HG03196 (cell line): ENCODE results near the gene ANKRD13B.

Source experiments
- ATAC-seq: cut with Tn5 transposase; IDR thresholded peaks from one replicate; pipeline ENCODE4 v1.9.1; 2021; ENCODE audit not compliant: unreplicated experiment

Gene ANKRD13B

DNA sequence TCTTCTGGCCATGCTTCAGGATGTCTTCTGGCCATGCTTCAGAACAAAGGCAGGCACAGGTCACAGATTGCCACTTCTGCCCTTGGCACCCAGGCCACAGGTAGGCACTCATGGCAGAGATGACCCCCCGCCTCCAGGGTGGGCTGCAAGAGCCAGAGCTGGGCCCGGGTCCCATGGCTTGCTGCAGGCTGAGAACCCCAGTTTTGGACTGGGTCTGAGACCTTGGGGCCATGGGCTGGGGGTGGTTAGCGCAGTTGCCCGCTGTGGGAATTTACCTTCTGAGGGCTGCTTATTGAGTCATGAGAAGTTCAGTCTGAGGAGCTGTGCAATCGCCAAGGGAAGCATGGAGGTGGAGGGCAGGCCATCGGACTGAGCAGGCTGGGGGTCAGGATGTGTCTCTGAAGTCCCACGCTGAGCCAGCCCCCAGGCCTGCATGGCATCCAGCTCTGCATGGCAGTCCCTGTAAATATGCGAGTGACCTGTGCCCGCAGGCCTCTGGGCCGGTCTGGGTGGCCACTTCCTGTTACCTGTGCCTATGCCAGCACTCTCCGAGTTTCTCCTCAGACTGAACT lies 1.7 kb downstream of the ANKRD13B start:
- ATAC-seq: no peak

DNA sequence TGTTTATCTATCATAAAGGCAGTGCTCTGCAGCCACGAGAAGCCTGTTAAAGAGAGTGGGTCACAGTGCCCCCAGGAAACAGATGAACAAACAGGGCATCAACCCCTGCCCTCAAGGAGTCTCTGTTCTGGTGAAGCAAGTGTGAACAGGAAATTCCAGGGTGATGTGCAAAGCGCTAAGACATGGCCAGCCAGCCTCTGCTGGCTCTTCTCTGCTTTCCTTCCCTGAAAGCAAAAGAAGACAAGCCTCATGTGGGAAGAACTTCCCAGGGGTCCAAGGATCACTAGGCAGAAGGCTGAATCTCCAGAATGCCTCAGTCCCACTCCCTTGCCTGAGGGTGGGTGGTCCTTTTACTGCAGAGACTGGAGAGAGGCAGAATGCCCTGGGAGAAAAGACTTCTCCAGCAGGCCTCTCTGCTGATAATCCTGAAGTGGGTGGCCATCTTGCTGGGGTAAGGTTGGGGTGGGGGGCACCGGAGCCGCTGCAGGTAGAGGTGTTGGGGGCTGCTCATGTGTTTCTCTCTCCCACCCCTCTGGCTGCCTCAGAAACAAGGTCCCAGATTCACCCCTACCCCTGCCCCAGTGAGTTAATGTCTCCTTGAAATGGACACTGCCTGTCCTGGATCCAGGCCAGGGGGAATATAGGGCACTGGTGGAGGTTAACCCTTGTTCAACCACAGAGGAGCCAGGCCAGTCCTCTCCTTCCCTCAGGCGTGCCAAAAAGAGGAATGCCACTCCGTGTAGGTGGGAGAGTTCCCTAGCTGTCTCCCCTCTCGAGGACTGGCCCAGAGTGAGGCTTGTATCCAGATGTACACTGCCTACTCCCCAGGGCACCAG lies 2.4 kb downstream of the ANKRD13B start:
- ATAC-seq: no peak

- ATAC-seq: no peak
These were observed 3.2 kb downstream of the ANKRD13B start for GRCh38 chr17:29595943-29596774.

DNA sequence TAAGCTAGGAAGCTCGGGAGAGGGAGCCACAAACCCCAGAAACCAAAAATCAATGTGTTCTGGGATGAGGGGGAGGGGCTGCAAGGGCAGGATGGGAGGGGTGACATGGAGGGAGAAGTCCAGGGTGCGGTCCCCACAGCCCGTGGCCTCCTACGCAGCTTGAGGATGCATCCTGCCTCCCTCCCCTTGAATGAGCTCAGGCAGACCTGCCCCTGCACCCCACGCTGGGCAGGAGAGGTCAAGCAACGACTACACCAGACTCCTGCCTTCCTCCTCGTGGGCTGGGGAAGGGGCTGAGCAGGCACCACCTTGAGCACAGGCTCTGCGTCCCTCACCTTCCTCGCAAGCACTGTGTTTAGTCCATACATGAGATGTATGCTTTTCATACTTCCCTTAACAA lies 3.9 kb downstream of the ANKRD13B start:
- no peak for ATAC-seq

- ATAC-seq: no peak
These were observed 4.6 kb downstream of the ANKRD13B start for GRCh38 chr17:29597361-29598172.

GRCh38 chr17:29603109-29603674 lies 10.3 kb downstream of the ANKRD13B start:
- ATAC-seq: no peak

DNA sequence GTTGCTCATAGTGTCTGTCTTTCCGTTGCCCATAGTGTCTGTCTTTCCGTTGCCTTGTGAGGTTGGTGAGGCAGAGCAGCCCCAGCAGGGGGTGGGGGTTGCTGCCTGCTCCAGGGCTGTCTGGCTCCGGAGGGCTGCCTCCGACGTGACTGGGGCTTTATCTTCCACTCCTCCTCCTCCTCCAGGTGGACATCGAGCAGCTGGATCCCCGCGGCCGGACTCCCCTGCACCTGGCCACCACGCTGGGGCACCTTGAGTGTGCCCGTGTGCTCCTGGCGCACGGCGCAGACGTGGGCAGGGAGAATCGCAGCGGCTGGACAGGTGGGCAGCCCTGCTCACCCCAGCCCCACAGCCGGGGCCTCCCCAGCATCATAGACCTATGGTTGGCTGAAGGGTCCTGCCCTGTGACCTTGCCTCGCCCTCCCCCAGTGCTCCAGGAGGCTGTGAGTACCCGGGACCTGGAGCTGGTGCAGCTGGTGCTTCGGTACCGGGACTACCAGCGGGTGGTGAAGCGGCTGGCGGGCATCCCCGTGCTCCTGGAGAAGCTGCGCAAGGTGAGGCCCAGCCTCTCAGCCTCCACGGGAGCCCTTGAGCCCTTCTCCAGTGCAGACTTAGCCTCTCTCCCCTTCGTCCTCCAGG lies 14.7 kb downstream of the ANKRD13B start:
- no peak for ATAC-seq

GRCh38 chr17:29608986-29609385 lies 16.1 kb downstream of the ANKRD13B start:
- ATAC-seq: no peak

DNA sequence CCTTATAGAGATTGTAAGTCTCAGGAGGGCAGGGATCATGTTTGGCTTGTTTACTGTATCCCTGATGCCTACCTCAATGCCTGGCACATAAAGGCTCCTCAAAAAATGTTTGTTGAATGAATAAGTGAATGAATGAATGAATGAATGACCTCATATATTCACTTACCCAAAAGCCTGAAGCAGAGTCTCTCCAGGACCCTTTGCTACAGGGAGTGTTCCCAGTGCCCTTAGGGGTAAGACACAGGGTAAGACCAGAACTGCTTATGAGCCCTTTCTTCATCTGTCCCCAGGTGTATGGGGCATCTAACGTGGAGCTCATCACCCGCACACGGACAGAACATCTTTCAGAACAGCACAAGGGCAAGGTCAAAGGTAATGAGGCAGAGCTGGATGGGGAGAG lies 17.5 kb downstream of the ANKRD13B start:
- ATAC-seq: no peak

- ATAC-seq: no peak
These were observed 18.6 kb downstream of the ANKRD13B start for GRCh38 chr17:29611351-29612093.

- ATAC-seq: no peak
These were observed 19.1 kb downstream of the ANKRD13B start for GRCh38 chr17:29612094-29612403.

DNA sequence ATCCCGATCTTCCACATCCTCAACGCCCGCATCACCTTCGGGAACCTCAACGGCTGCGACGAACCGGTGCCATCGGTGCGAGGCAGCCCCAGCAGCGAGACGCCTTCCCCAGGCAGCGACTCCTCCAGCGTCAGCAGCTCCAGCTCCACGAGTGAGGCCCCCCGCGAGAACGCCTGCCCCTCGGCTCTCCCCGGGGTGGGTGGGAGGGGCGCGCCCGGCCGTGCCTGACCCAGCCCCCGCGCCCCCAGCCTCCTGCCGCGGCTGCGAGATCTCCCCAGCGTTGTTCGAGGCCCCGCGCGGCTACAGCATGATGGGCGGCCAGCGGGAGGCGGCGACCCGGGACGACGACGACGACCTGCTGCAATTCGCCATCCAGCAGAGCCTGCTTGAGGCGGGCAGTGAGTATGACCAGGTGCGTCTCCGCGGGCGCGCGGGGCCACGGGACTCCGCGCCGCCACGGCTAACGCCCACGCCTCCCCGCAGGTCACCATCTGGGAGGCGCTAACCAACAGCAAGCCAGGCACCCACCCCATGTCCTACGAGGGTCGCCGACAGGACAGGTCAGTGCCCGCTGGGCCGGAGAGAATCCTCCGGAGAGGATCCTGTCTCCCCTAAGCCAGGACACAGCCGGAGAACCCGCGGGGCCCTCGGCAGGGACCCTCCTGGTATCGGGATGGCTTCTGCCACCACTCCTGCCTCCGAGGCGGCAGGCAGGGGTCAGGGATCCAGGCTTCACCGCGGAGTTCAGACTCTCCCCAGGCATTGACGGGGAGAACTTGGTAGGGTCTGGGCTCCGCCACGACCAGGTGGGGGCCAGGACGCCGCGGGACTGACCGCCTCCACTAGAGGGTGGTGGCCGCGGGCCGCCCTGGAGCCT lies 19.7 kb downstream of the ANKRD13B start:
- no peak for ATAC-seq

- no peak for ATAC-seq
These were observed 20.5 kb downstream of the ANKRD13B start for GRCh38 chr17:29613352-29613837.

GRCh38 chr17:29613856-29614255 lies 20.9 kb downstream of the ANKRD13B start:
- no peak for ATAC-seq

DNA sequence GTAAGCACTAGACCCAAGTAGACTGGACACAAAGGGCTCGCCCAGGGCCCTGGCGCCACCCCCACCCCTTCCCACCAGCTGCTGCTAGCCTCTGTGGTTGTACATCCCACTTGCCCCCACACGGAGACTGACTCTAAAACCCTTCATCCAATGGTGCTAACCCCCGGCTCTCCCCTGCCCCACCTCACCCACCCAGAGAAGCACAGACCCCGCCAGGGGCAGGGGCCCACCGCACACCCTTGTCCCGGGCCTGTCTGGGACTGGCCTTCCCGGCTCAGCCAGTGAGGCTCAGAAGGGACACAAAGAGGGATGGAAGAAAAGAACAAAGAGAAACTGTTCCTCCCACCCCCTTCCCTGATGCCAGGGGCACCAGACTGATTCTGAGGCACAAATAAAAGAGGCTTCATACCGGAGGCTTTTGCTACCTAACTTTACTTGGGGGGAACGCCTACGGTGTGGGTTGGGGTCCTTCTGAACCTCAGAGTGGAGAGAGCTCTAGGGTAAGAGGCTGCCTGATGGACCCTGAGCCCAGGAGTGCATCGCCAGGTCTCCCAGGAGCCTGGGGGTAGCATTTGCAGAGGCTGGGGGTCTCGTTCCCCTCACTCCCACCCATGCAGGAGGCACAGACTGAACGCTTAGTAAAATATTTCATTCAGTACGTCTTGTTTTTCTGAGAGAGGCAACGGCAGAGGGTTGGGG lies 21.6 kb downstream of the ANKRD13B start:
- no peak for ATAC-seq

- ATAC-seq: no peak
These were observed 22.1 kb downstream of the ANKRD13B start for GRCh38 chr17:29615048-29615385.

DNA sequence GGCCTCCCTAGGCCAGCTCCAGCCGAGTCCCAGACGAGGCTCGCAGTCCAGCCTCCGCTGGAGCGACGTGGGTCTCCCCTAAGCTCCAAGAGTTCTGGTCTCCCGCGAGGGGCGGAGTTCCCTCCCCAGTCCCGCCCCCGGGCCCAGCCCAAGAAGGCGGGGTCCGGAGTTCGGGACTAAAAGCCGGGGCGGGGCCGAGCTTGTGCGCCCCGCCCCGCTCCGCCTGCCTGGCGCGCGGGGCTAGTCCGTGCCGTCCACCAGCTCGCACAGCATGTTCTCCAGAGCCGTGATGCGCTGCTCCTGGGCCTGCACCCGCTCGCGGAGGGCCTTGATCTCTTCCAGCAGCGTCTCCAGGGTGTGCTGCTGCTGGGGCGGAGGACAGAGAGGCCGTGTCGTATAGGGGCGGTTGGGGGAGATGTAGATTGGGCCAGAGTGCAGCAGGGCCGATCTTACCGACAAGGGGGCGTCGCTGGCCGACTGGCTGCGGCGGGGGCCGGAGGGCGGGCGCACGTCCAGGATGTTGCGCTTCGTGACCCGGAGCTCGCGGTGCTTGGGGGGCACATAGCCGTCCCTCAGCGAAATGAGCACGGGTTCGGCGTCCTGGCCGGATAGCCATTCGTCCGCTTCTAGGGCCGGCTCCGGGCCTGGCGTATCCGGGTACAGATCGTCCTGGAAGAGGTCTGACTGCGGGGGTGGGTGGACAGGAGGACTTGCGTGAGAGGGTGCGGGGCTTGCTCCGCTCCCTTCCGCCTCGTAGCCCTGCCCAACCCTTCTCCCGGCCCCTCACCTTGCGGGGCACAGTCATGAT lies 22.8 kb downstream of the ANKRD13B start:
- peak; percentile 45 for ATAC-seq
